GM11168 (cell line): ENCODE data around the gene MACROD2.
"Not testable (repeated sequence)": the region's sequence is repeated elsewhere in the genome, so short reads cannot be mapped to it uniquely, and the experiment has no call there.

Source experiments
- in situ Hi-C: fragments of 300-500 bp; cut with MboI; formaldehyde crosslinking; loops from one replicate; pipeline ENCODE4 v1.12.0; 2022; ENCODE audit warnings: low sequenced_read_pairs; ENCODE audit not compliant: unreplicated experiment

The MACROD2 gene

DNA sequence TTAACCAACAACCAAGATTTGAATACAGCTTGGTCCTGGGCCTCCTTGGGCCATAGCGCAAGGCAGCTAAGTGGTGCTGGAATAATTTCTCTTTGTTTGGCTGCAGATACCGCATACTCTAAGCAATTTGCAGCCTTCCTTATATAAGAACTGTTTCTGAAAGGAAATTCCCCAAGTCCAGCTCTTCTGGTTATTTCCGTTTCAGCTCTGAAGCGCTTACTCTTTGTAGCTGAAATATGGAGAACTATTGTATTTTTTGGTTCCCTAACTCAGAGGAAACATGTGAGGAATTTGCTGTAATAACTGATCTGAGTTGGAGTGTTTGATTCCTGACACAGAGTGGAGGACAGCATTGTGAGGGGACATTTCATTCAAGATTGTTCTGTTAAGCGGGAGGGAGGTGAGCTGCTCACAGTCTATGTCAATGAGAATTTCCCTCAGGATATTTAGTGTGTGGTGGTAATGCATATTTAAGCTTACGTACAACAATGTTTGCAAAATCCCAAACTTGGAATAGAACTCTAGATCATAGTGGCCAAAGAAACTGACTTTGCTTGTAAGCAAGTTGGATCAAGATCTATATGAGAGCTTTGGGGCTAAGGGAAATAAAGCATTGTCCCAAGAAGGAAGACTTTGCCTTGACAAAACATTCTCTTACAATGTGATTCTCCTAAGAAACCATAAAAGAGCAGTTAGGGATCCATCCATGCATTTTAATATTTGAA is 918.7 kb downstream of the MACROD2 start:
- in situ Hi-C loops, result no loop called here

DNA sequence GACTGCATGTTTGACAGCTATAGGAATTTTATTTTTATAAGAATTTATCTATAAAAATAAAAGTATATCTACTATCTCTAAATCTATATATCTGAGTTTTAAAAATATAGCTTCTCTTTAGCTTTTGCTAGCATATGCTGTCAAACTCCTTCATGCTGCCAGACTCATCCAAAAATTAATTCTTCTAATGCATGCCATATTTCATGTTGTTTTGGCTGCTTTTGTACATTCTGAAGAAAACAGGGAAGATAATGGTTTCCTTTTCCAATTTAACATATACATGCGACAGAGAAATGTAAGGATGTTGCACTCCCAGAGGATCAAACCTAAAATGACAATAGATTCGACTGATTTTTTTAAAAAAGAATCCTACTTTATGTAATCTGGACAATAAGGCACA is 919.3 kb downstream of the MACROD2 start:
- in situ Hi-C loops, result no loop called here

DNA sequence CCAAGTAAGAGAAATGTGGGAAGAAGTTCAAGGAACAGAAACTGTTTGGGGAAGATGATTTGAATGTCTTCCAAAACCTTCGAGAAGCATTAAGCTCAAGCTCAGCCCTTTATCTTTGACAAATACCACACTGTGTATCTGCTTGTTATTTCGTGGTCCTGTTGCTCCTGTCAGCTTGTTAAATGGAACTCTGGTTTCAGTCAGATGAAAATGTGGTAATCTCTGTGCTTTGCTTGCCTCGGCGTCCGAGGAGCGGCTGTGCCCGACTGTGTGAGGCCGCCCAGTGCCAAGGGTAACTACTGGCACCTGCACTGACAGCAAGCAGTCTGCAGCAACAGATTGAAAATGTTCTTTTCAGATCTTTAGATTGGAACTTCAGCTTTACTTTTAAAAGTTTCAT is 920.0 kb downstream of the MACROD2 start:
- in situ Hi-C loops, result no loop called here

DNA sequence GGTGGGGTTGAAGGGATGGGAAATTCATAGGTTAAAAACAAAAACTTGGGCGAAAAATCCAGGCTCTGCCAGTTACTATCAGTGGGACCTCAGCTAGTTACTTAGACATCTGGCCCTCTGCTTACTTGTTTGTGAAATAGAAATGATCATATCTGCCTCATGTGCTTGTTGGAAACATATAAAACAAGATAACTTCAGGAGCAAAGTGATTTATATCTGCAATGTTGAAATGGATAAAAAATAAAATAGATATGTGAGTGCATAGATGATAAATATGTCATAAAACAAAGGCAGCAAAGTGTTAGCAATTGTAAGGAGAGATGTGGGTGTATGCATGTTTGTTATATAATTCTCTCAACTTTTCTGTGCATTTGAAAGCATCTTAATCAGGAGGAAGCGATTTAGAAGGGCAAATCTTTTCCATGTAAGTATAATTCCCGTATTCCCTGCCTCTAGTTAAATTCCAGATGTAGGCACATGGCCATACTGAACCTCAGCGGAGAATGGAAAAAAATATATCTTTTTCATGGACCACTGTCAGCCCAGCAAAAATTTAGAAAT is 921.1 kb downstream of the MACROD2 start:
- in situ Hi-C loops, result no loop called here

DNA sequence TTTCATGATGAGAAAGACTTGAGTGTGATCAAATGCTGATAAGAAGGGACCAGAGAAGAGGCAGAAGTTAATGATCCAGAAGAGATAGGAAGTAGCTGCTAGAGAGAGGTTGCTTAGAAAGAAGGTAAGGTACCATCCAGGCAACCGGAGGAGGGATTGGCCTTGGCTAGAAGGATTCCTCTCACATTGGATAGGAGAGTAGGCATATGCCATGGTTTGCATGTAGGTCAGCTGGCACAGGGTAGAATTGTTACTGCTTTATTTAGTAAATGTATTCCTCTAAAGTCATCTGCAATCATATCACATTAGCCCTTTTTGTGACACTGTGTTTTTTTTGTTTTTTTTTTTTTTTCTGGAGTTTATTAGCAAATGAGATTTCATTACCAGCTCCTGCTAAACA is 923.0 kb downstream of the MACROD2 start:
- in situ Hi-C loops, result no loop called here

DNA sequence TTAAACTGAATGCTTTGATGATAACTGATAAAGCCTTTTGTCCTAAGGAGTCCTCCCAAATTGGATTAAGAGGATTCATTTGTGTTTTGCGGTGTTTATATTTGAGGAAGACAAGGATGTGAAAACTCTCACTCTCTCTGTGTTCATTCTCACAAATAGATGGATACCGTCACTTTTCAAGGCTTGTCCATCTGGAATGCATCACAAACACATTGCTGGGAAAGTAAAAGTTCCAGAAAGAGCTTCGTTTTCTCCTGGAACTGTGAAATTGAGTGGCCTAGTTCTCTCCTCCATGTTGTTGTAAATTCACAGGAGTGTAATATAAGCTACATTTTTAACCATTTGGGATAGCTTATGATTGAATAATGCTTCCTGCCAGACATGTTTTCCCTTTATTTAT is 923.7 kb downstream of the MACROD2 start:
- in situ Hi-C loops, result no loop called here

DNA sequence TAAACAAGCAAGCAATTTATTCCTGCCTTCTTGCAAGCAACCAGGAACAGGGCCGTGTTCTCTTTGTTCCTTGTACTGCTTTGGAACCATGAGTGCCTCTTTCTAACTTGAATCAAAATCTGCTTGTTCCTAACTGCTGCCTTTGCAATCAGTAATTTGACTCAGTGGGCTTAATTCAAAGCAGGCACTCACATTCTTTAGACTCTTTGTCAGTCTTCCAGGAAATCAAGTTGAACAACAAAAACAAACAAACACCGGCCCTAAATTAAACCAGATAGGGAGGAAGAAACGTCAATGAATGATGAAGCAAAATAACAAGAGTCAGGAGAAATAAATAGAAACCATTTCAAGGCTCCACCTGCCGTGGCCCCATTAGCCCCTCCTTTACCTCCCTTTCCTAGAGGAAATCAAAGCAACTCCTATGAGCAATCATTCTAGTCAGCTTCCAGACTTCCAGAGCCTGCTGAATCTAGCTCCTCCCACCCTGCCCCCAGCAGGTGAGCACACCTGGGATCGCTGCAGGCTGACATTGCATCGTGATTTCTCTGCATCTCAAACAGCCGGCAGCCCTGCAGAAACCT is 924.3 kb downstream of the MACROD2 start:
- in situ Hi-C loops, result no loop called here

DNA sequence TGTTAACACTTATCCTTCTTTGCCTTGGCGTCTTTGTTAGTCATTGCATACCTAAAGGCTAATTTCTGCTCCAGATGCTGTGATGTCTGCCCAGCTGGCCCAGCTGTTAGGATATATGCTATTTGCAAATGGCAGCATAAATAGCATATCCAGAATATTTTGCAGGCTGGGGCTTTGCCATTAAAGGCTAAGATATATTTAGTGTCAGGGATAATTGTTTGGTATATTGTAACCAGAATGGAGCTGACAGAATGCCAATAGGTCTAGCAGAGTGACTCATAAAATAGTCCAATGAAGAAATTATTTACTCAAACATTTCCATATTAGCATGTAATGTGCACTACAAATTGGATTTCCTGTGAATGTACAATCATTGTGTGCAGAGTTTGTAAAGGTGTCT is 926.2 kb downstream of the MACROD2 start:
- in situ Hi-C loops, result no loop called here

DNA sequence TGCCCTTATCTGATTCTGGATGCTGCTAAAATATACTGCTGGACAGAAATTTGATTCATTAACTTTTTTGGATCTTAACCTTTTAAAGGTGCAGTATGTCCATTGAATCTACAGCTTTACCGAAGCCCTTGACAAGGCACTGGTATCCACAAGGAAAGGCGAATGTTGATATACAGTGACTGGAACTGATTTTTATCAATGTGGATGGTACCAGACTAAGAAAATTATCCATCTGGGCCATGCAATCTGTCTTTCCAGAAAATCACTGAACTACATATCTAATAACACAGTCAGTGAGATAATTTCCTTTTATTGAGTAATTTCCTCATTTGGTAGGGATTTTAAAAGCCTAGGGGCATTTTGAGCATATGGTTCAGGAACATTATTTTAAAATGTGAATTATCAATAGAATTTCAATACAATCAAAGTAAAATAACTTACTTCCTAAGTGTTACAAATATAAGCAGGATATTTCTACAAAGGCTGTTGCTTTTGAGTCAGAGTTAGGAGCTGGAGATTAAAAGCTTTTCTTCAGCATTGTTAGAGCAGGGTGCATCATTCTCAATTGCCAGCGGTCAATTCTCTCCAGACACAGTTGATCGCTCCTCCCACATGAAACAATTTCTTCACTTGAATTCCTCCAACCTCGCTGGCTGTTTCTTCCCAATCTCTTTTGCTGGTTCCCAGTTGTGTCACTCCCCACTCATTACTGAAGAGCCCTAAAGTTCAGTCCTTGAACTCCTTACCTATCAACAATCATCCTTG is 927.4 kb downstream of the MACROD2 start:
- in situ Hi-C loops, result no loop called here

DNA sequence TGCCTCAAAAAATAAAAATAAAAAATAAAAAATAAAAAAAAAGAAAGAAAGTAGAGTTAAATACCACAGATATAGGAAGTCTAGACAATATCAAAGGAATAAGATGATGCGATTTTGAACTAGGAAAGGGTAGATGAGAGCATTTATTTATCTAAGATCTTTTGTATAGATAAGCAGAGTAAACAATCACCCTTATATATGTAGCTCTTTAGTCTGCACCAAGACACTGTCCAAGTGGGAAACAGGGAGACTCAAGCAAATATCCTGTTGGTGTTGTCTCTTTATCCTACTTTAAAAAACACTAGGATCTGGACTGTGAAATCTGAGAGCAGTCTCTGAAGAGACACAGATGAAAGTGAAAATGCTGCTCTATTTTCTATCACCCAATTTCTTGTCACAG is 929.1 kb downstream of the MACROD2 start:
- in situ Hi-C loops, result no loop called here

DNA sequence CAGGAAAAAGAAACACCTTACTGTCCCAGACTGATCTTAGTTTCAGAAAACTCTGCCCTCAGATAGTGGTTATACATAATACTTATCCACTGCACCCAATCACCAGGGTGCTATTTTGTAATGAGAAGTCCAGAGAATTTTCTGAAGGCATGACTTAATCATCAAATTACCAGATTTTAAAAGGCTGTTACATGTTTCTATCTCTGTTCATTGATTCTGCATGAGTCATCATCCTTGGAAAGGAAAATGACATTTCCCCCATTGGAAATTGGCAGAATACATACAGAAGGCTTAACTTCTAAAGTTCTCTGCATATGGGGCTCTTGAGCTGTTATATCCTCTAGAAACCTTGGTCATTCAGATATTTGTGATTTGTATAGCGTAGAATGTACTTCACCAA is 930.0 kb downstream of the MACROD2 start:
- in situ Hi-C loops, result no loop called here

DNA sequence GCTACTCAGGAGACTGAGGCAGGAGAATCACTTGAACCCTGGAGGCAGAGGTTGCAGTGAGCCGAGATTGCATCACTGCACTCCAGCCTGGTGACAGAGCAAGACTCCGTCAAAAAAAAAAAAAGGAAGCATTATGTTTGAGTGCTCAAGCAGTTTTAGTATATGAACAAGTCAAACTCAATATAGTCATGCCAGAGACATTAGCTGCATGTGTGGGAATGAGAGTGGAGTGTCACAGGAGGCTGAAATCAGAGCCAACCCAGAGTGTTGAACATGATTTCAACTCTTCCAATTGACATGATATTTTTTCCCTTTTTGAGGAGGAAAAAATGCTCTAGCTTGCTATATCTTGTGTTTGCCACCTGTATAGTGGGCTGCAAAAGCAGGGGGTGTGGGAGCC is 931.1 kb downstream of the MACROD2 start:
- in situ Hi-C loops, result not testable (repeated sequence)

DNA sequence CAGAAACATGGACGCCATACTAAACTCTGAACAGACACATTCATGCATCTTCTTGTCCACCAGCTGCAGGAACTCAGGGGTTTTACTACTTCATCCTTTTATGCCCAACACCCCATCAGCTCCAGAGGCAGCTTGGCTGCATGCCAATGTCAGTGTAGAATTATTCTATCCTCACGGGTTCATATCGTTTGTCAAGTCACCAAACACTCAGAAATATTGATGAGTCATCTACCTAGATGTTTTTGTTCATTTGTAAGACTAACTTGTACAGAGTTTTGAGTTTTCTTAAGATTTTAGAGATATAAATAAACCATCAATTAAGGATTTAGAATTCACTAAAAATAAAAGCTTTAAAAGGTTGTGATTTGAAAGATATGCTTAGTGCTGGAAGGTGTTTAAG is 932.8 kb downstream of the MACROD2 start:
- in situ Hi-C loops, result no loop called here

DNA sequence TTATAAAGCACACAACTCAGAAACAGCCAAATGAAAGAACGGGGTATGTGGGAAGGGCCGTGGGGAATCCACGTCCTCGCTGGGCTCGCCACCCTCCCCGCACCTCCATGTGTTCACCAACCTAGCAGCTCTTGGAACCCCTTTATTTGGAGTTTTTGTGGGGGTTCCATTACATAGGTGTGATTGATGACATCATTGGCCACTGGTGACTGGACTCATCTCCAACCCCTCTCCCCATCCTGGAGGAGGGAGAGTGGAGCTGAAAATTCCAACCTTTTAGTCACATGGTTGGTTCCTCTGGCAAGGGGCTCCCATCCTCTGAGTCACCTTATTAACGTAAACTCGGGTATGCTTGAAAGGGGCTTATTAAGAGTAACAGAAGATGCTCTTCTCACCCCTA is 934.1 kb downstream of the MACROD2 start:
- in situ Hi-C loops, result no loop called here

DNA sequence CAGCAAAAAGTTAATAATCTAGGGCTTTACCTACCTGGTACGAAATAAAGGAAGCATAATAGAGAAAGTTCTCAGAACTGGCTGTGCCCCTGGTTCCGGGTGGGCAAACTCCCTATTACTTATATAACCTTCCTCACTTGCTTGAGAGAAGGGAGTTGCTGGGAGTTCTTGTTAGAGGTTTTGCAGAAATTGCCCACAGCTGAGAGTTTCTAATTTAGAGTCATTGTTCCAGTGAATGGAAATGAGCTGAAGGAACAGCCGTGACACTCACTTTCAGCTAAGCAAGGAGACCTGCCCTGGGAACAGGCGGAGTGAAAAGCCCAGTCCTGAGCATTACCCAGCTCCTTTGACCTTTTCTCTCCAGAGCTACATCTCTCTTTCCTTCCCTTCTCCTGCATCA is 936.7 kb downstream of the MACROD2 start:
- in situ Hi-C loops, result no loop called here

DNA sequence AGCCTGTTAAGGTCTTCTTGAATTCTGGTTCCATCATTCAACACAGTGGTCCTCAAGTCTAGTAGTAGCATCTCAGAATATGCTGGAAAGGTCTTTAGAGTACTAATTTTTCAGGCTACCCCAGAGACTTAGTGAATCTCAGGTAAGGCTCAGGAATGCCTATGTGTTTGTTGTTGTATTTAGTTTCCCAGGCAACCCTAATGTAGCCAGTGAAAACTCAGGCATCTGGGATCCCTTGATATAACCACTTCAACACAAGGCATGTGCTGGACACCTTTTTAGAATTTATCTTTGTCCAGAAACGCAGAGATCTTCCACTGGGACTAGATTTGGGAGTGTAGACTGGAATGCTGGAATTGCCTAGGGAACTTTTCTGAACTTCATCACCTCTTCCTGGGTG is 940.0 kb downstream of the MACROD2 start:
- in situ Hi-C loops, result no loop called here

DNA sequence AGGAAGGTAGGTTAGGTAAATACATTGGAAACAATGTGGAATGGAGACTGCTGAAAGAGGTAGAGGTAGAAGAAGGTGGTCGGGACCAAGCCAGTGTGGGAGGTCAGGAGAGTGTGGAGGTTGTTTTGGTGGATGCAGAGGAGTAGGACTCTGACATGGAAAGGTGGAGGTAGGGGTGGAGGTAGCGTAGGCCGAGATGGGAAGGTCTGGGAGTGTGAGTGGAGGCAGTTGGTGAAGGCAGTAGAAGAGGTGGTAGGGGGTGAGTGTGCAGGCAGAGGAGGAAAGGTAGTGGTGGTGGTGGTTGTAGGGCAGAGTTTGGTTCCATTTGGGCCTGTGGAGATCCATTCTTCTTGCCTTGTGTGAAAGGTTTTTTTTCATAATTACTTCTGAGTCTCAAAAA is 941.7 kb downstream of the MACROD2 start:
- in situ Hi-C loops, result no loop called here

DNA sequence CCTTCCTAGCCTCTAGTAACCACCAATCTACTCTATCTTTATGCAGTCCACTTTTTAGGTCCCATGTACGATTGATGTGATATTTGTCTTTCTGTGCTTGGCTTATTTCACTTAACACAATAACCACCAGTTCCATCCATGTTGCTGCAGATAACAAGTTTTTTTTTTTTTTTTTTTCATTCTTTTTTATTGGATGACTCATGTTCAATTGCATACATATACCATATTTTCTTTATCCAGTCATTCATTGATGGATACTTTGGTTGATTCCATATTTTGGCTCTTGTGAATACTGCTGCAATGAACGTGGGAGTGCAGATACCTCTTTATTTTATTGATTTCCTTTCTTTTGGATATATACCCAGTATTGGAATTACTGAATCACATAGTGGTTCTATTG is 942.5 kb downstream of the MACROD2 start:
- in situ Hi-C loops, result no loop called here

DNA sequence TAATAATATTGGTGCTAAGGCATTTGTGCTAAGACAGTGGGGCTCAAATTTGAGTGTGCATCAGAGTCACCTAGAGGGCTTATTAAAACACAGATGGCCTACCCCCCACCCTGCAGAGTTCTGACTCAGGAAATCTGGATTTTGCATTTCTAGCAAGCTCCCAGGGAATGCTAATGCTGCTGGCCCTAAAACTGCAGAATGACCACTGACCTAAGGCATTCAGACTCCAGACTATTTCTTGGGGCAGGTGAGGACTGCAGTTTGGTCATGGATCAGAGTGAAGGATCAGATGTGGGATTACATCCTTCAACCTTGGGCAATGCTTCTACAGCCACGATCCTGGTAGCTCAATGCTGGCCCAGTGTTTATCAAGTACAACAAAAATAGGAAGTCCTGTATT is 952.2 kb downstream of the MACROD2 start:
- in situ Hi-C loops, result no loop called here

DNA sequence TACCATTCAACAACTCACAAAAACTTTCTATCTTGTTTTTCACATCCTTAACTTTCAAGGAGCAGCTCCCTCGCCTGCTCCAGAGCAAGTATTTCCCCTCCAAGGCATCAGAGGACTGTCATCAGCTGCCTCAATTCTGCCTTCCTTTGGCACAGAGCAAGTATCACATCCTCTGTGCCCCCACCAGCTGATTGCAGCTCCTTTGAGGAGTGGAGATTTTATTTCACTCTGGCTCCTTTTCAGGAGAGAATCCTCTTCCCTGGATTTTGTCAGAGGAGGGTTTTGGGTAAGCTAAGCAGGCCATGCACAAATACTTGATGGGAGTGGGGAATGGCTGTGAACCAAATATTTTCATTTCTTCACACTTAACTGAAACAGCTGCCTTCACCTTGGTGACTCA is 952.6 kb downstream of the MACROD2 start:
- in situ Hi-C loops, result no loop called here

DNA sequence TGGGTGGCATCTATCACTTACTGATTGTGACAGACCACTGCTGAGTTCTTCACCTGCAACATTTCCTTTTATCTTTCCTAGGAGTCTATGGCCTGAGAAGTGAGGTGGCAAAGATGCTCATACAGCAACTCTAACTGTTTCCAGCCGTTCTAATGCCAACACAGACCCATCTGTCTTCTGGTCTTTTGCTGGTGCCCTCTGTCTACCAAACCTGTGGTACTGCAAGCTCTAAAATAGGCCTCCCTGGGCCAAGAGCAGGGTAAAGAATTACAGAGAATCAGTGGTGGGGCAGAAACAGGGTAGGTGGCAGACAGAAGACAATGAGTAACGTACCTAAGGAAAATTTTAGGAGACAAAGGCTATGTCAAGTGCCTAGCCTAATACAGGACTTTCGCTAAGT is 953.1 kb downstream of the MACROD2 start:
- in situ Hi-C loops, result no loop called here
